DND-41 (cell line): ENCODE data around the gene ATP4B.

Experiments
- CTCF ChIP-seq: IDR thresholded peaks from 2 replicates; pipeline ENCODE4 v1.5.1; 2012; ENCODE audit warnings: borderline replicate concordance, low read length, moderate library complexity, mild to moderate bottlenecking; ENCODE audit not compliant: poor library complexity, severe bottlenecking; ENCODE audit errors: extremely low read depth
- EZH2 ChIP-seq: IDR thresholded peaks from 3 replicates; pipeline ENCODE4 v1.6.1; 2012; ENCODE audit warnings: borderline replicate concordance, low read depth, mild to moderate bottlenecking, moderate library complexity, low read length, inconsistent platforms; ENCODE audit not compliant: severe bottlenecking

GRCh38 chr13:113651511-113652403, 6.2 kb downstream of the ATP4B start:
- TF ChIP-seq CTCF = no peak
- no peak for TF ChIP-seq EZH2
